Stimulated activated CD8-positive, alpha-beta memory T cell treated with anti-CD3 and anti-CD28 coated beads, Interleukin-7, amount 100 ng/mL, for 48 hours (primary cell): ENCODE data around the gene REEP3.
"Not testable (repeated sequence)": the region's sequence is repeated elsewhere in the genome, so short reads cannot be mapped to it uniquely, and the experiment has no call there.

Source experiments
- DNase-seq, 2 donors: peaks; one replicate each; pipeline ENCODE4 v3.0.0-alpha.2; 2020; ENCODE audit warnings: low read depth in 1 of 2; ENCODE audit errors: extremely low read depth in 1 of 2

Gene REEP3

GRCh38 chr10:63661347-63661746 lies 140.1 kb downstream of the REEP3 start:
- DNase-seq, result no peak

GRCh38 chr10:63664341-63664885 lies 143.2 kb downstream of the REEP3 start:
- DNase-seq, result no peak

- DNase-seq, result not testable (repeated sequence)
Measured at GRCh38 chr10:63665006-63665580, 143.9 kb downstream of the REEP3 start.

GRCh38 chr10:63665670-63666134 lies 144.5 kb downstream of the REEP3 start:
- DNase-seq, result no peak

GRCh38 chr10:63666836-63667383 lies 145.7 kb downstream of the REEP3 start:
- DNase-seq, result no peak

GRCh38 chr10:63667596-63668480 lies 146.6 kb downstream of the REEP3 start:
- DNase-seq, result no peak

- DNase-seq, result no peak
Measured at GRCh38 chr10:63670291-63670898, 149.2 kb downstream of the REEP3 start.

- DNase-seq, result no peak
Measured at GRCh38 chr10:63671317-63671937, 150.2 kb downstream of the REEP3 start.

GRCh38 chr10:63672491-63672890 lies 151.3 kb downstream of the REEP3 start:
- no peak for DNase-seq

GRCh38 chr10:63673246-63673645 lies 152.0 kb downstream of the REEP3 start:
- no peak for DNase-seq

- DNase-seq, result no peak
Measured at GRCh38 chr10:63673846-63674245, 152.6 kb downstream of the REEP3 start.
